ENCODE data around the gene RNU1-1.
"Not testable (repeated sequence)": the region's sequence is repeated elsewhere in the genome, so short reads cannot be mapped to it uniquely, and the experiment has no call there.

RNU1-1 gene

GRCh38 chr1:16518913-16519254, 4.8 kb upstream of the RNU1-1 start:
- H3K4me1 ChIP-seq (ENCODE audit: control insufficient read depth, insufficient read depth, low read length); H3K36me3 ChIP-seq (ENCODE audit: control insufficient read depth, insufficient read depth, low read length); H3K27me3 ChIP-seq (ENCODE audit: control insufficient read depth, insufficient read depth, low read length); H3K27ac ChIP-seq (ENCODE audit: low read depth, low read length); H3K4me3 ChIP-seq (ENCODE audit: low read length); H3K9ac ChIP-seq (ENCODE audit: low read length): not testable (repeated sequence)

GRCh38 chr1:16516694-16517410, 2.8 kb upstream of the RNU1-1 start:
- not testable (repeated sequence) for H3K27ac ChIP-seq (ENCODE audit: low read depth, low read length); H3K4me1 ChIP-seq (ENCODE audit: control insufficient read depth, insufficient read depth, low read length)

GRCh38 chr1:16513412-16514106, 526 bp downstream of the RNU1-1 start:
- H3K9ac ChIP-seq (ENCODE audit: low read length), result not testable (repeated sequence)
- H3K27ac ChIP-seq (ENCODE audit: low read depth, low read length), result peak overlapping the region; percentile 89

More at GRCh38 chr1:16516694-16517410, 2.8 kb upstream of the RNU1-1 start:
- H3K27me3 ChIP-seq (ENCODE audit: control insufficient read depth, insufficient read depth, low read length); H3K36me3 ChIP-seq (ENCODE audit: control insufficient read depth, insufficient read depth, low read length); H3K9ac ChIP-seq (ENCODE audit: low read length); H3K4me3 ChIP-seq (ENCODE audit: low read length): not testable (repeated sequence)

GRCh38 chr1:16512624-16513411, 1.3 kb downstream of the RNU1-1 start:
- not testable (repeated sequence) for H3K36me3 ChIP-seq (ENCODE audit: control insufficient read depth, insufficient read depth, low read length); H3K4me3 ChIP-seq (ENCODE audit: low read length); H3K9ac ChIP-seq (ENCODE audit: low read length); H3K27ac ChIP-seq (ENCODE audit: low read depth, low read length); H3K27me3 ChIP-seq (ENCODE audit: control insufficient read depth, insufficient read depth, low read length); H3K4me1 ChIP-seq (ENCODE audit: control insufficient read depth, insufficient read depth, low read length)

More at GRCh38 chr1:16513412-16514106, 526 bp downstream of the RNU1-1 start:
- H3K4me1 ChIP-seq (ENCODE audit: control insufficient read depth, insufficient read depth, low read length); H3K27me3 ChIP-seq (ENCODE audit: control insufficient read depth, insufficient read depth, low read length); H3K36me3 ChIP-seq (ENCODE audit: control insufficient read depth, insufficient read depth, low read length): not testable (repeated sequence)
- peak overlapping the region; percentile 0 for H3K4me3 ChIP-seq (ENCODE audit: low read length)

GRCh38 chr1:16511926-16512325, 2.2 kb downstream of the RNU1-1 start:
- H3K36me3 ChIP-seq (ENCODE audit: control insufficient read depth, insufficient read depth, low read length); H3K27me3 ChIP-seq (ENCODE audit: control insufficient read depth, insufficient read depth, low read length); H3K27ac ChIP-seq (ENCODE audit: low read depth, low read length); H3K4me3 ChIP-seq (ENCODE audit: low read length); H3K4me1 ChIP-seq (ENCODE audit: control insufficient read depth, insufficient read depth, low read length); H3K9ac ChIP-seq (ENCODE audit: low read length): not testable (repeated sequence)

GRCh38 chr1:16508861-16509445, 5.1 kb downstream of the RNU1-1 start:
- H3K36me3 ChIP-seq (ENCODE audit: control insufficient read depth, insufficient read depth, low read length); H3K4me3 ChIP-seq (ENCODE audit: low read length); H3K27ac ChIP-seq (ENCODE audit: low read depth, low read length); H3K27me3 ChIP-seq (ENCODE audit: control insufficient read depth, insufficient read depth, low read length); H3K4me1 ChIP-seq (ENCODE audit: control insufficient read depth, insufficient read depth, low read length); H3K9ac ChIP-seq (ENCODE audit: low read length): not testable (repeated sequence)

- H3K27ac ChIP-seq (ENCODE audit: low read depth, low read length), result peak overlapping the region; percentile 38
Observed at GRCh38 chr1:16506364-16507136, 7.5 kb downstream of the RNU1-1 start.

GRCh38 chr1:16505870-16506269, 8.2 kb downstream of the RNU1-1 start:
- H3K4me3 ChIP-seq (ENCODE audit: low read length); H3K9ac ChIP-seq (ENCODE audit: low read length): not testable (repeated sequence)

More at GRCh38 chr1:16506364-16507136, 7.5 kb downstream of the RNU1-1 start:
- not testable (repeated sequence) for H3K27me3 ChIP-seq (ENCODE audit: control insufficient read depth, insufficient read depth, low read length); H3K4me1 ChIP-seq (ENCODE audit: control insufficient read depth, insufficient read depth, low read length); H3K36me3 ChIP-seq (ENCODE audit: control insufficient read depth, insufficient read depth, low read length); H3K4me3 ChIP-seq (ENCODE audit: low read length); H3K9ac ChIP-seq (ENCODE audit: low read length)

GRCh38 chr1:16503494-16503893, 10.6 kb downstream of the RNU1-1 start:
- Histone ChIP-seq H3K27me3 (ENCODE audit: control insufficient read depth, insufficient read depth, low read length) (no peaks in the 10 kb centered on the region), H3K36me3 (ENCODE audit: control insufficient read depth, insufficient read depth, low read length) (no peaks in the 10 kb centered on the region), H3K27ac (ENCODE audit: low read depth, low read length) (no peak overlapping the region), H3K4me3 (ENCODE audit: low read length) (no peak overlapping the region), H3K9ac (ENCODE audit: low read length) (no peak overlapping the region), H3K4me1 (ENCODE audit: control insufficient read depth, insufficient read depth, low read length) (peaks cover 3% of the 10 kb centered on the region)

More at GRCh38 chr1:16505870-16506269, 8.2 kb downstream of the RNU1-1 start:
- H3K27me3 ChIP-seq (ENCODE audit: control insufficient read depth, insufficient read depth, low read length); H3K27ac ChIP-seq (ENCODE audit: low read depth, low read length); H3K4me1 ChIP-seq (ENCODE audit: control insufficient read depth, insufficient read depth, low read length); H3K36me3 ChIP-seq (ENCODE audit: control insufficient read depth, insufficient read depth, low read length): not testable (repeated sequence)

- not testable (repeated sequence) for H3K36me3 ChIP-seq (ENCODE audit: control insufficient read depth, insufficient read depth, low read length); H3K27ac ChIP-seq (ENCODE audit: low read depth, low read length); H3K27me3 ChIP-seq (ENCODE audit: control insufficient read depth, insufficient read depth, low read length); H3K9ac ChIP-seq (ENCODE audit: low read length); H3K4me3 ChIP-seq (ENCODE audit: low read length); H3K4me1 ChIP-seq (ENCODE audit: control insufficient read depth, insufficient read depth, low read length)
Observed at GRCh38 chr1:16501446-16501845, 12.6 kb downstream of the RNU1-1 start.

GRCh38 chr1:16500975-16501374, 13.1 kb downstream of the RNU1-1 start:
- H3K27ac ChIP-seq (ENCODE audit: low read depth, low read length); H3K4me3 ChIP-seq (ENCODE audit: low read length); H3K27me3 ChIP-seq (ENCODE audit: control insufficient read depth, insufficient read depth, low read length); H3K36me3 ChIP-seq (ENCODE audit: control insufficient read depth, insufficient read depth, low read length); H3K4me1 ChIP-seq (ENCODE audit: control insufficient read depth, insufficient read depth, low read length); H3K9ac ChIP-seq (ENCODE audit: low read length): not testable (repeated sequence)

- not testable (repeated sequence) for H3K36me3 ChIP-seq (ENCODE audit: control insufficient read depth, insufficient read depth, low read length); H3K27ac ChIP-seq (ENCODE audit: low read depth, low read length); H3K4me3 ChIP-seq (ENCODE audit: low read length); H3K9ac ChIP-seq (ENCODE audit: low read length); H3K27me3 ChIP-seq (ENCODE audit: control insufficient read depth, insufficient read depth, low read length); H3K4me1 ChIP-seq (ENCODE audit: control insufficient read depth, insufficient read depth, low read length)
Observed at GRCh38 chr1:16500466-16500865, 13.6 kb downstream of the RNU1-1 start.

Measured in rectal smooth muscle tissue (tissue), 1 donor.